Measurements from ENCODE around the gene ATCAY.
"Not testable (repeated sequence)": the region's sequence is repeated elsewhere in the genome, so short reads cannot be mapped to it uniquely, and the experiment has no call there.

ATCAY gene

DNA sequence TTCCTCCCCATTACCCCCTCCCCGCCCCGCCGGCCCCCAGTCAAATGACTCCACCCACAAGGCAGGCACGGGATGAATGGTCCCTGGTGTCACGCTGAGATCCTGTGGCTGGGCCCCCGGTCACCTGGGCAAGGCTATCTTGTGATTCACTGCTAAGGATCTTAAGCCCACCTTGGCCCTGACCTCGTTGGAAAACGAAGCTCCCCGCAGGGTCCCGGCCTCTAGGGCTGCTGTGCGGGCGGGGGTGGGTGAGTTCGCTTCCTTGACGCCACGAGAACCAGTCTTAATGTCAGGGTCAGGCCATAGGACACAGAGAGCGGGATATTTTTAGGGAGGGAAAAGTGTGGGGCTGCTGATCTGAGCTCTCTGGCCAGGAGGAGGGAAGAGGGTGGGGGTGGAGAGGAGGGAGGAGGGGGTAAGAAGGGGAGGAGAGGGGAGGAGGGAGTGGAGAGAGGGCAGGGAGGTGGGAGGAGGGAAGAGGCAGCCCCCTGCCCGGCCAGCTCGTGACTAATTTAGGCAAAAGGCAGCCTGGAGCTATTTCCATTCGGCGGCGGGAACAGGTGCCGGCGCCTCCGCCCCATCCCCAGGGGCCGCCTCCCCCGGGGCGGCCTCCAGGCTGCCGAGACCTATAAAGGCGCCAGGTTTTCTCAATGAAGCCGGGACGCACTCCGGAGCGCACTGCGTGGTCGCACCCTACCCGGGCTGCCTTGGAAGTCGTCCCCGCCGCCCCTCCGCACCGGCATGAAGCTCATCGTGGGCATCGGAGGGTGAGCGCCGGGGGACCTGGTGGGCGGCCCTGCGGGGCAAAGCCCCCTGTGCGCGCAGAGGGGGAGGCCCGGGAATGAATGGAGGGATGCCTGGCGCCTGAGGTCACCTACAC is 52.7 kb downstream of the ATCAY start, which contains the start of gene NMRK2:
TSS of gene NMRK2 (plus strand) at position 139 of the 880 bp plus-strand sequence. CDS start at position 742, 603 bp downstream.
- no peak within 1 kb of the TSS for H3K4me2 ChIP-seq (ENCODE audit: low read length)
- no peak for TF ChIP-seq CTCF (IDR thresholded peaks at IDR 0.05; ENCODE audit: low read depth, low read length, poor library complexity, severe bottlenecking)
- no peak for TF ChIP-seq EZH2phosphoT487 (IDR thresholded peaks at IDR 0.05; ENCODE audit: borderline replicate concordance, low read length)
- H3K9me3 ChIP-seq (ENCODE audit: control insufficient read depth, insufficient read depth, low read length) = no peaks in the 10 kb centered on the region
- H3K27me3 ChIP-seq (ENCODE audit: control insufficient read depth, low read length) = no peaks in the 10 kb centered on the region
- no peaks in the 10 kb centered on the region for H3K9me2 ChIP-seq (replicated peaks; ENCODE audit: control insufficient read depth, low read length)
- no peak within 1 kb of the TSS for H3K4me3 ChIP-seq (ENCODE audit: low read length)
- no peaks in the 10 kb centered on the region for H3F3A ChIP-seq (ENCODE audit: control insufficient read depth, insufficient read depth)
- H3K27ac ChIP-seq (ENCODE audit: low read depth, low read length) = no peak within 1 kb of the TSS
- no peaks in the 10 kb centered on the region for H3K79me2 ChIP-seq (ENCODE audit: control insufficient read depth, low read length)
- no peaks in the 10 kb centered on the region for H4K20me1 ChIP-seq (ENCODE audit: control insufficient read depth, insufficient read depth, low read depth, low read length)
- no peaks in the 10 kb centered on the region for H3K36me3 ChIP-seq (ENCODE audit: control insufficient read depth, low read length)
- H3K4me1 ChIP-seq (ENCODE audit: control insufficient read depth, low read length) = no peaks in the 10 kb centered on the region

- Histone ChIP-seq H3K9me2 (replicated peaks; ENCODE audit: control insufficient read depth, low read length) (no peaks in the 10 kb centered on the region), H3K4me3 (ENCODE audit: low read length) (no peak overlapping the region), H3K27ac (ENCODE audit: low read depth, low read length) (no peak overlapping the region), H4K20me1 (ENCODE audit: control insufficient read depth, insufficient read depth, low read depth, low read length) (no peaks in the 10 kb centered on the region), H3K27me3 (ENCODE audit: control insufficient read depth, low read length) (no peaks in the 10 kb centered on the region), H3K9me3 (ENCODE audit: control insufficient read depth, insufficient read depth, low read length) (no peaks in the 10 kb centered on the region), H3K4me2 (ENCODE audit: low read length) (no peak overlapping the region), H3K36me3 (ENCODE audit: control insufficient read depth, low read length) (no peaks in the 10 kb centered on the region), H3F3A (ENCODE audit: control insufficient read depth, insufficient read depth) (no peaks in the 10 kb centered on the region), H3K79me2 (ENCODE audit: control insufficient read depth, low read length) (no peaks in the 10 kb centered on the region), H3K4me1 (ENCODE audit: control insufficient read depth, low read length) (no peaks in the 10 kb centered on the region)
- TF ChIP-seq CTCF (IDR thresholded peaks at IDR 0.05; ENCODE audit: low read depth, low read length, poor library complexity, severe bottlenecking) = no peak
These were observed 56.3 kb downstream of the ATCAY start for GRCh38 chr19:3936506-3937442.

DNA sequence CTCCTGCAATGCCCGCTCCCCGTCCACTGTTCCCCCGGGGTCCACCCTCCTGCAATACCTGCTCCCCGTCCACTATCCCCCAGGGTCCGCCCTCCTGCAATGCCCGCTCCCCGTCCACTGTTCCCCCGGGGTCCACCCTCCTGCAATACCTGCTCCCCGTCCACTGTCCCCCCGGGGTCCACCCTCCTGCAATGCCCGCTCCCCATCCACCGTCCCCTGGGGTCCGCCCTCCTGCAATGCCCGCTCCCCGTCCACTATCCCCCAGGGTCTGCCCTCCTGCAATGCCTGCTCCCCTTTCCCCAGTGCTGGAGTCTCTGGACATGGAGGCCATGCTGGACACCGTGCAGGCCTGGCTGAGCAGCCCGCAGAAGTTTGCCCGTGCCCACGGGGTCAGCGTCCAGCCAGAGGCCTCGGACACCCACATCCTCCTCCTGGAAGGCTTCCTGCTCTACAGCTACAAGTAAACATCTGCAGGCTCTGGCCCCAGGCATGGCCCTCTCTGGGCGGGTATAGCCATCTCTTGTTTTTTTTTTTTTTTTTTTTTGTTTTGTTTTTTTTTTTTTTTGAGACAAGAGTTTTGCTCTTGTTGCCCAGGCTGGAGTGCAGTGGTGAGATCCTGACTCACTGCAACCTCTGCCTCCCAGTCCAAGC is 57.9 kb downstream of the ATCAY start:
- H3K36me3 ChIP-seq (ENCODE audit: control insufficient read depth, low read length); H3F3A ChIP-seq (ENCODE audit: control insufficient read depth, insufficient read depth); H3K4me2 ChIP-seq (ENCODE audit: low read length); H3K27ac ChIP-seq (ENCODE audit: low read depth, low read length); H4K20me1 ChIP-seq (ENCODE audit: control insufficient read depth, insufficient read depth, low read depth, low read length); H3K9me3 ChIP-seq (ENCODE audit: control insufficient read depth, insufficient read depth, low read length); H3K27me3 ChIP-seq (ENCODE audit: control insufficient read depth, low read length); H3K9me2 ChIP-seq (replicated peaks; ENCODE audit: control insufficient read depth, low read length); H3K4me3 ChIP-seq (ENCODE audit: low read length); H3K79me2 ChIP-seq (ENCODE audit: control insufficient read depth, low read length); H3K4me1 ChIP-seq (ENCODE audit: control insufficient read depth, low read length): not testable (repeated sequence)

Measured in DOHH2 (cell line).